ENCODE measurements around the gene CAB39L. TPM values are rescaled to one million over a fixed set of nuclear protein-coding genes. Genes with fewer than 3 reads are reported as not detected.

CAB39L gene
- total RNA-seq, 2 donors from 2014 or later: 6.1 to 14.5 TPM

- no peaks in the 10 kb centered on the region for H3K9me3 ChIP-seq
- H3K9ac ChIP-seq (ENCODE audit: low read depth in 2 of 2, low read length in 2 of 2): no peak overlapping the region
- H3K27me3 ChIP-seq: no peaks in the 10 kb centered on the region
- no peaks in the 10 kb centered on the region for H3K4me1 ChIP-seq
- TF ChIP-seq CTCF (IDR thresholded peaks at IDR 0.05): no peak
- H3K4me3 ChIP-seq: no peak overlapping the region
- H3K27ac ChIP-seq: no peak overlapping the region
- no peak for DNase-seq
- no peaks in the 10 kb centered on the region for H3K36me3 ChIP-seq
- intact Hi-C loops (cut with DNase I): no loop called here
Observed at GRCh38 chr13:49371943-49372613, 71.8 kb downstream of the CAB39L start.

- TF ChIP-seq CTCF (IDR thresholded peaks at IDR 0.05): no peak
- intact Hi-C loops (cut with DNase I): no loop called here
- H3K9ac ChIP-seq (ENCODE audit: low read depth in 2 of 2, low read length in 2 of 2): no peak overlapping the region
- no peak overlapping the region for H3K4me3 ChIP-seq
- no peaks in the 10 kb centered on the region for H3K4me1 ChIP-seq
- no peak overlapping the region for H3K27ac ChIP-seq
- no peak for DNase-seq
- no peaks in the 10 kb centered on the region for H3K9me3 ChIP-seq
- H3K36me3 ChIP-seq: no peaks in the 10 kb centered on the region
- no peaks in the 10 kb centered on the region for H3K27me3 ChIP-seq
Observed at GRCh38 chr13:49370371-49370770, 73.5 kb downstream of the CAB39L start.

- no peak for DNase-seq
- H3K4me1 ChIP-seq: no peaks in the 10 kb centered on the region
- H3K9me3 ChIP-seq: no peaks in the 10 kb centered on the region
- intact Hi-C loops (cut with DNase I): no loop called here
- H3K9ac ChIP-seq (ENCODE audit: low read depth in 2 of 2, low read length in 2 of 2): no peak overlapping the region
- no peak overlapping the region for H3K27ac ChIP-seq
- H3K4me3 ChIP-seq: no peak overlapping the region
- H3K36me3 ChIP-seq: no peaks in the 10 kb centered on the region
- no peaks in the 10 kb centered on the region for H3K27me3 ChIP-seq
- TF ChIP-seq CTCF (IDR thresholded peaks at IDR 0.05): no peak
Observed at GRCh38 chr13:49369866-49370265, 74.0 kb downstream of the CAB39L start.

- no peak overlapping the region for H3K4me3 ChIP-seq
- H3K27me3 ChIP-seq: no peaks in the 10 kb centered on the region
- no peak overlapping the region for H3K9ac ChIP-seq (ENCODE audit: low read depth in 2 of 2, low read length in 2 of 2)
- no peaks in the 10 kb centered on the region for H3K36me3 ChIP-seq
- H3K4me1 ChIP-seq: no peaks in the 10 kb centered on the region
- no peak overlapping the region for H3K27ac ChIP-seq
- no peak for DNase-seq
- no peak for TF ChIP-seq CTCF (IDR thresholded peaks at IDR 0.05)
- intact Hi-C loops (cut with DNase I): no loop called here
- H3K9me3 ChIP-seq: no peaks in the 10 kb centered on the region
Observed at GRCh38 chr13:49368688-49369087, 75.2 kb downstream of the CAB39L start.

- intact Hi-C loops (cut with DNase I): no loop called here
- Histone ChIP-seq H3K27me3 (no peaks in the 10 kb centered on the region), H3K4me1 (no peaks in the 10 kb centered on the region), H3K36me3 (no peaks in the 10 kb centered on the region), H3K27ac (no peak overlapping the region), H3K4me3 (no peak overlapping the region), H3K9ac (ENCODE audit: low read depth in 2 of 2, low read length in 2 of 2) (no peak overlapping the region), H3K9me3 (no peaks in the 10 kb centered on the region)
- DNase-seq: no peak
- TF ChIP-seq CTCF (IDR thresholded peaks at IDR 0.05): no peak
Observed at GRCh38 chr13:49367640-49368422, 76.0 kb downstream of the CAB39L start.
